Activated T-cell treated with anti-CD3 and anti-CD28 coated beads for 48 hours (primary cell): ENCODE data around the gene SH3GL1.

ENCODE experiments used
- DNase-seq: peaks from one replicate; pipeline ENCODE4 v3.0.0-alpha.2; 2020; ENCODE audit warnings: low read depth

Gene SH3GL1

DNA sequence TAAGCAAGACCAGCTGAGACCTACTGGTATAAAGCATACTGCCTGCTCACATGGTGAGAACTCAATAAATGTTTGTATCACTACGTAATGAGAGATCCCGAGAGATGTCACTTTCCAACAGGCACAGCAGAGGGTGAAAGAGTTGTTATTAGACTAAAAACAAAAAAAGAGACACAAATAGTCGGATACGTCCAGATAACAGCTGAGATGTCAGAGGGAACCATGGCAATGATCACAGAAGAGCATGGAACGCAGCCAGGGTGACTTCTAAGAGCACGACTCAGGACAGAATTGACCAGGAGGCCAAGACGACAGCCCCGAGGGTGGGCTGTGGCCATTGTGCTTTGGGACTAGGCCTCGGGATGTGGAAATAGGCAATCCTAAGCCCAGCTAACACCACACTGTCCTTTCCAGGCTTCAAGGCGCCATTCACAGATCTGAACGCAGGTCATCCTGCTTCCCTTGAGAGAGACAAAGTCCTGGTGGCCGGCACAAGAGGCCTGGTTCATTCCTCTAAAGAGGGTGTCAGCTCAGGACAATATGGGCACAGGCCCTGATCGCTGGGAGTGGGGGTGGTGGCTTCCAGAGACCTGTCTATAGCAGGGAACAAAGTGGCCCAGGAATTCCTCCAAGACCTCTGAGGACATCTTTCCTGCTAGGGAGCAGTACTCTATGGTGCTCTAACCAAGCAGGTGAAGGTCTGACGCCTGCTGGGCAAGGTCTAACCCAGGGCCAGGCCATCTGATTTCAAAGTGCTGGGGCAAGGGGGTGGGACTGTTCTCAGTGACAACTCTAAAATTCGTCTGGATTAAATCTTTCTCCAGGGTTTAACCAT lies 3.2 kb downstream of the SH3GL1 start:
- no peak for DNase-seq

- no peak for DNase-seq
Observed at GRCh38 chr19:4393947-4394590, 6.3 kb downstream of the SH3GL1 start.

DNA sequence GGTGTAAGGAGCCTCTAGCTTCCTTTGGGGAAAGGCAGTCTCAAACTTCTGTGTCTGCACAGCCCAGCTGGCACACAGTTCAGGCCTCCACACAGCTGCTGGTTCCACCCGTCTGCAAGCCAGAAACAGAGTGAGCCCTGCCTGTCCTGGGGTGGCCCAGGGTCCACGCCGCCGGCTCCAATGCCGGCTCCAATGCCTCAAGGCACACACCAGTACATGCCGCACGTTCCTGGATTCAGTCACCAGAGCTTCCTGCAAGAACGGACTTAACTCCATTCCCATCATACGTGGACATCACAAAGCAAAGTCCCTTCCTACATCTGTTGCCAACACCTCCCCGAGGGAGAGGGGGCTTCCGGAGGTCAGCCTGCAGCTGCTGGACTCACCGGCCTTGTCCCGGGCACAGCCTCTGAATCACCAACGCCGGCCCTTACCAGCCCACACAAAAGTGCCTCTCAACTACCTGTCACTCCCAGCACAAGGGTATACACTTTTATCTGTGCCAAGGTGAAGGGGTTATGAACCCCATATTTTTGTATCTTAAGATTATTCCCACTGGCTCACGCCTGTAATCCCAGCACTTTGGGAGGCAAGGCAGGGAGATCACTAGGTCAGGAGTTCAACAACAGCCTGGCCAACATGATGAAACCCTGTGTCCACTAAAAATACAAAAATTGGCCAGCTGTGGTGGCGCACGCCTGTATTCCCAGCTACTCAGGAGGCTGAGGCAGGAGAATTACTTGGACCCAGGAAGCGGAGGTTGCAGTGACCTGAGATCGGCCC lies 8.5 kb downstream of the SH3GL1 start:
- DNase-seq: no peak

GRCh38 chr19:4391306-4391693 lies 9.0 kb downstream of the SH3GL1 start:
- no peak for DNase-seq

DNA sequence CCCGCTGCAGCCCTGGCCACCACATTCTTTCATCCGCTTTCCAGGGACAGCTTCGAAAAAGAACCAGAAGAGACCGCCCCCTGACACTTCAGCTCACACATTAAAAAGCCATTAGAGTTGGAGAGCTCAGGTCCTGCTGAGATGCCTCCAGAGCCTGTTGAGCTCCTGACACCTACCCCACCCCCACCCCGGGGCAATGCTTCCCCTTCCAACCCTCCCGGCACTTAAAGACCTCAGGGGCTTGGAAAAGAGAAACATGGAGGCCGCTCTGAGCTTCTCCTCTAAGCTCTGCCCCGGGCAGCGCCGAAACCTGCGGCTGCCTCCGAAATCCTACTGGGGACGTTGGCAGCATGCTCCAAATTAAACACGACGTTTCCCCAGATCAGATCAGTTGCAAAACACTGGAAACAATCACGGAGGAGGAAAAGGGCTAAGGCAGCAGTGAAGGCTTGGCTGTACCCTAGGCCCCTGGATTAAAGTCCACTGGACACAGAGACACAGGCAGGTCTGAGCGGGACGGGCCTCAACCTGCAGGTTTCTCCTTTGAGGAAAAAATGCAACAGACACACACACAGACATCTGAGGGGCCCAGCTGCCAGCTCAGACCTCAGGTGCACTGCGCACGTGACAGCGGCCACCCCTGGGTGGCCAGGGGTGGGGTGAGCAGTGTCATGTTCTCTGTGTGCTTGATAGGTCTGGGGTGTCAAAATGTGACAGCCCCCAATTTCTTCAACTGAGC lies 9.6 kb downstream of the SH3GL1 start:
- DNase-seq: no peak

DNA sequence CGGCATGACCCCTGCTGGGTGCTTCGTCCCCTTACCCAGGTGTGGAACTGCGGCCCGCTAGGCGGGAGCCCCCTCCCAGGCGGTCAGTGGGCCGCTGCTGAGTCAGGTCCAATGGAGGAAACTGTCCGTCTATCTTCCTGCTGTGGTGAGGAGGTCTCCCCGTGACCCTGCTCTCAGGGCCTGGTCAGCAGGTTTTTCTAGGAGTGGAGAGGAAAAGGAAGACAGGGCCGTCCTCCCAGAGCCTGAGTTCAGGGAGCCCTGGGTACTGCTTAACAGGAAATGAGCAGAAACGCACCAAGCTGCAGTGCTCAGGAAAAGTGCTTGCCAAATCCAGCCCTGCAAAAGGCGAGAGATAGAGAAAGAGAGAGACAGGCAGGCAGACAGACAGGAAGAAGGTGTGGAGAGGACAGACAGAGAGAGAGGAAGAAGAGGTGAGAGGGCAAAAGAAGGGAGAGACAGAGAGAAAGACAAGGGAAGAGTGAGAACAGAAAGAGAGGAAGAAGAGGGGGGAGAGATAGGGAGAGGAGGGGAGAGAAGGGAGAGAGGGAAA lies 10.3 kb downstream of the SH3GL1 start:
- no peak for DNase-seq

GRCh38 chr19:4389511-4390016 lies 10.8 kb downstream of the SH3GL1 start:
- DNase-seq: no peak

DNA sequence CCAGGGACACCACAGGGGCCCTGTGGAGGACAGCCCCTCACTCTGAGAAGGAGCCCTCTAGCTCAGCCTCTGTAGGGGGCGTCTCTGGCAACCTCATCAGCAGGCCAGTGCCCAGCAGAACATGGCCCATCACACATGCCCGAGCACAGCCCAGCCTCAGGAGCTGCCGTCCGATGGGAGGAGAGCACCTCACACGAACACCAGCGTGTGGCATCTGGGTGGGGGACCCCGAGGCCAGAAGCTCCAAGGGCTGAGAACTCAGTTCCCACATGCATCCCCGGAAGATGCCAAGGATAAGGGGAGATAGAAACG lies 11.3 kb downstream of the SH3GL1 start:
- DNase-seq: no peak

- no peak for DNase-seq
Observed at GRCh38 chr19:4388337-4389063, 11.8 kb downstream of the SH3GL1 start.

DNA sequence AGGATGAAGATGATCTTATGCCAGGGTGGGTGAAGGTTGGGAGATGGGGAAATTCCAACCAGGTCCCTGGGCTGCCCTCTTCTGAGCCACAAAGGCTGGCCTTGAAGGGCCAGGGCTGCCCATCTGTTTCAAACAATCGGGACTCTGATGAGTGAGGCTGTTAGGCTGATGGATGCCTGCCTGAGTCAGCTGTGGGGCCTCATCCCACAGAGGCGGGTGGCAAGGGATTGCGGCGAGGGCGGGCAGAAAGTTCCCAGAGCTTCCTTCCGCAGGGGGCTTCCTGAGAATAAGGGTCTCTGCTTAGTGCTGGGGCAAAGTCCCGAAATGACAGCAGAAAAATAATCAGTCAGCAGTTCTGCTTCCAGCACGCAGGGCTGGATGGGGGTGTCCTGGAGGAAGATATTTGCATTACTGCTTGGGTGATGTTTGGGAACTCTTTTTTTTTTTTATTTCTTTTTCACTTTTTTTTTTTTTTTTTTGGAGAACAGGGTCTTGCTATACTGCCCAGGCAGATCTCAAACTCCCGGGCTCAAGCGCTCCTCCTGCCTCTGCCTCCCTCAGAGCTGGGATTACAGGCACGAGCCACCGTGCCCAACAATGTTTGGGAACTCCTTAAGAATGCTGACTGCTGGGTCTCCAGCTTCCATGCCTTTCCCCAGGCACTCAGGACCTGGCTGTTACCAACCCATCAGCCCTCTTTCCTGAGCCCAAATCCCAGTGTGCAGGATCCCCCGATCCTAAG lies 14.1 kb downstream of the SH3GL1 start:
- no peak for DNase-seq

DNA sequence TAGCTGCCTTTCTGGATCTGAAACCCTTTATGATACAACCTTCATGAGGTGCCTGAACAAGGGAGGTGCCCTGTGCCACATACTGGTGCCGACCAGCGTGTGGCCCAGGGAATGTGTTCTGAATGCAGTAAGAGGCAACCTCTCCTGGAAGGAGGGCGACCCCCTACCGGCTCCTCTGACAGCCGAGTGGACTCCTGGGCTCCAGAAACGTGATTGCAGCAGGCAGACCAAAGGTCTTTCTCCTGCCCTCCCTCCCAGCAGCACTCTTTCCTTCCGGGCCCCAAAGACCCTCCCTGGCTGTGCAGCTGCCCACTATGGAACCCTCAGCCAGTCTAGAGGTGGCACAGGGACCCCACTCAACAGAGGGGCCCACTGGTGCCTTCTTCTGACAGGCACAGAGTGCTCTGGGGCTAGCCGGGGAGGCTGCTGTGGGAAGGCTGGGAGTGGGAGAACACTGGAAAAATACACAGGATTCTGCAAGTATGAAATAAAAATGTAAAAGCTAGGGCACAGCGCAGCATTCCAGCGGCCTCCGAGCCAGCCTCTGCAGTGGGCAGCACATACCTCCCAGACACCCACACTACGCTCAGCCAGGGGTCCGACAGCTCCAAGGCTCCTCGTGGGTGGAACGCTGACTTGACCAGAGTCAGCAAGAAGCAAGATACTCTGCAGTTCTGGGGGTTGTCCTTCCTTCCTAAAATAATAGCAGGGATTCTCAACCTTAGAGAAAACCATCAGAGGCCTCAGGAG lies 14.9 kb downstream of the SH3GL1 start:
- no peak for DNase-seq

GRCh38 chr19:4380254-4380727 lies 20.1 kb downstream of the SH3GL1 start:
- DNase-seq: no peak

- DNase-seq: peak; percentile 41
Observed at GRCh38 chr19:4379383-4380253, 20.7 kb downstream of the SH3GL1 start.

DNA sequence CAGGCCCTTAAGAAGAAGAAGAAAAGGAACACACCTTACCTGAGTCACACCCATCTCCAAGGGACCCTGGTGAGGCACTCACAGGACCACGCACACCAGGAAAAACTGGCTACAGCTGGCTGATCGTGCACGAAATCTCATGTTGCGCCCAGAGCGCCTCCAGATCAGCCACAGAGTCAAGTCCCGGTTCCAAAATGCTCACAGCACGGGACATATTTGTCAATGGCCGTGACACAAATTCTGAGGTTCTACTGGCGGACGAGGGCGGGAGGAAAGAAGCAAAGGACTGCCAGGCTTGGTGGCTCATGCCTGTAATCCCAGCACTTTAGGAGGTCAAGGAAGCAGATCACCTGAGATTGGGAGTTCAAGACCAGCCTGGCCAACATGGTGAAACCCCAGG lies 21.5 kb downstream of the SH3GL1 start:
- DNase-seq: no peak

DNA sequence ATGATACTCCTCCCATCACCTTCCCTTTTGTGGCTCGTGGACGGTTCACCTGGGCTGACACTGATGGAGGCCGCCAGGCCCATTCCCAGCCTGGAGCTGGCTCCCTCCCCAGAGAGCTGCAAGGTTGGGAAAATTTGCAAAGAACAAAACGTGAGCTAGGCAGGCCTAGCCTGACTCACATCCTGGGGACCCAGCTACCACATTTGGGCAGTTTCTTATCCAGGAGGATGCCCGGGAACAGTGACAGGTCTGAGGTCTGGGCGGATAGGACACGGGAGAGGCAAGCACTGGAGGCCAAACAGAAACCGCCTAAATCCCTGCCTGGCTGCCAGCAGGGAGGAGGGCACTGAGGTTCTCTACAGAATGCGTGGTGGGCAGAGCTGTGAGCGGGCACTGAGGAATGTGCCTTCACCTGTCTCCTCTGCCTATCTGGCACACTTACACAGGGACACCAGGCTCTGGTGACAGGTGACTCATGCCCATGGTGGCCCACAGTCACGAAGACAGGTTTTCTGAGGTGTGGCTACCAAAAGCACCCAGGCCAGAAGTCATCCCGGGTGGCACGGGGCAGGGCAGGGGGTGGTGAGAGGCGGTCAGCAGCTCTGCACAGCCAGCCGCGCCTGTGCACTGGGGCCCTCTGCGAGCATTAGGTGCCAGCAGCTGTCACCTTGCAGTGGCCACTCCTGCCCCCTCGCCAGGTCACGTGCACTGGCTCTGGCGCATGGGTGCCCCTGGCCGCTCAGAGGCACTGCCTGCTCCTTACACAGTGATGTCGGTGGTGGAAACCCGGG lies 23.2 kb downstream of the SH3GL1 start:
- no peak for DNase-seq

GRCh38 chr19:4376671-4376990 lies 23.7 kb downstream of the SH3GL1 start:
- DNase-seq: no peak

DNA sequence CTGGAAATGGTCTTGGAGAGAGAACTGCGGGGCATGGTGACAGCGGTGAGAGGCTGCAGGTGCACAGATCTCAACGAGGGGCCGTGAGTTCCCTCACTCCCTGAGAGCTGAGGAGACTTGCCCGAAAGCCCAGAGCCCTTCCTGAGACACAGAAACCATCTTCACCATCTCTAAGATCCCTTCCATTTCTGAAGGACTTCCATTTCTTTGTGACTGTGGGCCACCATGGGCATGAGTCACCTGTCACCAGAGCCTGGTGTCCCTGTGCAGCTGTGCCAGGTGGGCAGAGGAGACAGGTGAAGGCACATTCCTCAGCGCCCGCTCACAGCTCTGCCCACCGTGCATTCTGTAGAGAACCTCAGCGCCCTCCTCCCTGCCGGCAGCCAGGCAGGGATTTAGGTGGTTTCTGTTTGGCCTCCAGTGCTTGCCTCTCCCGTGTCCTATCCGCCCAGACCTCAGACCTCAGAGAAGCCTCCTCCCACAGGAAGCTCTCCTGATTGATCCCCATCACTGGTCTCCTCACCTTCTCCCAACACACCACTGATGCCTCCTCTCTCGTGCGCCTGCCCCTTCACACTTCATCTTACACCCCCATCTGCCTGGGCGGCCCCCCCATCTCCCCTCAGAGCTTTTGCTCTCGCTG lies 24.2 kb downstream of the SH3GL1 start:
- no peak for DNase-seq
